ENCODE measurements around the gene MEGF9. TPM values are rescaled to one million over a fixed set of nuclear protein-coding genes. Genes with fewer than 3 reads are reported as not detected.

The MEGF9 gene
- total and polyA plus RNA-seq, 2 of the 13 experiments (the other 11 are each of a cell fraction or from before 2014, with no cell fraction given), result 3.1 to 3.3 TPM

- POLR2A ChIA-PET, result interaction anchor here (2.6 kb wide), 1 partner anchor 13 kb away, joined by 10 read pairs; no protein-coding TSS in a partner anchor
- H3K27ac ChIP-seq (ENCODE audit: extremely low read length, insufficient read depth, low read length), result no peak overlapping the region
These were observed 2.9 kb upstream of the MEGF9 start for GRCh38 chr9:120717176-120717575.

GRCh38 chr9:120716483-120716882 is 2.2 kb upstream of the MEGF9 start:
- ATAC-seq (no peak), DNase-seq (ENCODE audit: low spot score) (no peak), FAIRE-seq (no peak)
- WGBS (ENCODE audit: low lambda C conversion rate), result 52% methylated on average over 5 of the region's 5 CpGs
- H3K79me2 ChIP-seq (ENCODE audit: insufficient read depth, low read length), result peaks cover 12% of the 10 kb centered on the region
- no TSS peak for BruUV-seq (replicated peaks)
- peaks cover 50% of the 10 kb centered on the region for H3K4me1 ChIP-seq (ENCODE audit: insufficient read depth, low read length)
- H3K9ac ChIP-seq (ENCODE audit: insufficient read depth, low read depth, low read length), result no peak overlapping the region
- POLR2A ChIA-PET, result interaction anchor here (1.8 to 2.6 kb wide), 3 partner anchors 14 to 145 kb away, joined by 6 to 31 read pairs (median 10); no protein-coding TSS in a partner anchor
- in situ Hi-C loops (cut with HindIII; ENCODE audit: extremely low pct_ligation_motif_present, low pct_unique_long_range_greater_than_20kb) (no loop called here), intact Hi-C loops (cut with micrococcal nuclease; ENCODE audit: unreplicated experiment) (no loop called here)
- no peaks in the 10 kb centered on the region for H3K9me3 ChIP-seq (ENCODE audit: low read length)
- no peak overlapping the region for H2AFZ ChIP-seq (ENCODE audit: low read length)
- H3K27me3 ChIP-seq (ENCODE audit: control insufficient read depth in 1 of 2, insufficient read depth in 2 of 2, low read length in 2 of 2), result no peaks in the 10 kb centered on the region
- no peak overlapping the region for H3K27ac ChIP-seq (ENCODE audit: extremely low read length, insufficient read depth, low read length)
- CTCF ChIA-PET (ENCODE audit: low intra/inter-chr PET ratio, low total read pairs), result no interaction called here
- no peak overlapping the region for H3K4me2 ChIP-seq (ENCODE audit: low read depth, low read length)
- H3K36me3 ChIP-seq (replicated peaks in 1 of 2; ENCODE audit: control insufficient read depth in 1 of 2, insufficient read depth in 2 of 2, low read length in 2 of 2), result no peaks in the 10 kb centered on the region
- no peaks in the 10 kb centered on the region for H4K20me1 ChIP-seq (ENCODE audit: insufficient read depth, low read length)
- TF ChIP-seq AFF4 (CRISPR knock-in tag; IDR thresholded peaks at IDR 0.05) (no peak), HES4 (CRISPR knock-in tag; IDR thresholded peaks at IDR 0.05; ENCODE audit: borderline replicate concordance) (no peak), EZH2 (conservative IDR thresholded peaks at IDR 0.05; ENCODE audit: low read depth, low read length) (no peak), ZNF281 (CRISPR knock-in tag; IDR thresholded peaks at IDR 0.05; ENCODE audit: borderline replicate concordance) (no peak), ZSCAN30 (CRISPR knock-in tag; IDR thresholded peaks at IDR 0.05) (no peak), ZNF720 (CRISPR knock-in tag; IDR thresholded peaks at IDR 0.05) (no peak), CCAR2 (optimal IDR thresholded peaks at IDR 0.05; ENCODE audit: low read depth, low read length) (no peak), SNAI1 (CRISPR knock-in tag; IDR thresholded peaks at IDR 0.05; ENCODE audit: borderline replicate concordance) (no peak), ZNF3 (CRISPR knock-in tag; IDR thresholded peaks at IDR 0.05) (no peak), KAT2B (IDR thresholded peaks at IDR 0.05; ENCODE audit: borderline replicate concordance, low read depth, low read length) (no peak)
- H3K4me3 ChIP-seq (replicated peaks in 1 of 3; ENCODE audit: insufficient read depth in 1 of 3, low read depth in 2 of 3, low read length in 3 of 3), result no peak overlapping the region

More at GRCh38 chr9:120717176-120717575, 2.9 kb upstream of the MEGF9 start:
- ATAC-seq, result no peak
- in situ Hi-C loops (cut with HindIII; ENCODE audit: extremely low pct_ligation_motif_present, low pct_unique_long_range_greater_than_20kb), result no loop called here
- Histone ChIP-seq H3K4me3 (replicated peaks in 1 of 3; ENCODE audit: insufficient read depth in 1 of 3, low read depth in 2 of 3, low read length in 3 of 3) (no peak overlapping the region), H3K9ac (ENCODE audit: insufficient read depth, low read depth, low read length) (no peak overlapping the region), H3K36me3 (replicated peaks in 1 of 2; ENCODE audit: control insufficient read depth in 1 of 2, insufficient read depth in 2 of 2, low read length in 2 of 2) (no peaks in the 10 kb centered on the region), H2AFZ (ENCODE audit: low read length) (no peak overlapping the region), H4K20me1 (ENCODE audit: insufficient read depth, low read length) (no peaks in the 10 kb centered on the region), H3K79me2 (ENCODE audit: insufficient read depth, low read length) (peaks cover 12% of the 10 kb centered on the region), H3K4me2 (ENCODE audit: low read depth, low read length) (no peak overlapping the region), H3K4me1 (ENCODE audit: insufficient read depth, low read length) (peaks cover 43% of the 10 kb centered on the region), H3K9me3 (ENCODE audit: low read length) (no peaks in the 10 kb centered on the region), H3K27me3 (ENCODE audit: control insufficient read depth in 1 of 2, insufficient read depth in 2 of 2, low read length in 2 of 2) (no peaks in the 10 kb centered on the region)
- intact Hi-C loops (cut with micrococcal nuclease; ENCODE audit: unreplicated experiment), result no loop called here
- TF ChIP-seq SKI (IDR thresholded peaks at IDR 0.05; ENCODE audit: partially characterized antibody), result no peak
- peak in 1 of 2 experiments; percentile 60; a peak in 3 of 4 replicates for TF ChIP-seq MAFK (conservative IDR thresholded peaks at IDR 0.05 in 1 of 2, IDR thresholded peaks at IDR 0.05 in 1 of 2; ENCODE audit: low read length in 2 of 2)
- peak; percentile 55; the same call in 1 of the 2 replicates for TF ChIP-seq MAFF (IDR thresholded peaks at IDR 0.05; ENCODE audit: low read depth, low read length)
- no TSS peak for BruUV-seq (replicated peaks)
- no peak for FAIRE-seq
- CTCF ChIA-PET (ENCODE audit: low intra/inter-chr PET ratio, low total read pairs), result no interaction called here
- 78% methylated on average over 2 of the region's 2 CpGs for WGBS (ENCODE audit: low lambda C conversion rate)
- no peak for DNase-seq (ENCODE audit: low spot score)
